AG09319 (cell line): Measurements from ENCODE around the gene TLNRD1.

Experiments used
- DNase-seq: peaks from one replicate; pipeline ENCODE4 v3.0.0-alpha.2; 2010; ENCODE audit warnings: low read depth; ENCODE audit errors: extremely low read depth
- TF ChIP-seq, protein P1 (sequence below): IDR thresholded peaks from 2 replicates; pipeline ENCODE4 v1.5.1; 2011; ENCODE audit warnings: low read depth, mild to moderate bottlenecking, inconsistent platforms, low read length, moderate library complexity

TLNRD1 gene

DNA sequence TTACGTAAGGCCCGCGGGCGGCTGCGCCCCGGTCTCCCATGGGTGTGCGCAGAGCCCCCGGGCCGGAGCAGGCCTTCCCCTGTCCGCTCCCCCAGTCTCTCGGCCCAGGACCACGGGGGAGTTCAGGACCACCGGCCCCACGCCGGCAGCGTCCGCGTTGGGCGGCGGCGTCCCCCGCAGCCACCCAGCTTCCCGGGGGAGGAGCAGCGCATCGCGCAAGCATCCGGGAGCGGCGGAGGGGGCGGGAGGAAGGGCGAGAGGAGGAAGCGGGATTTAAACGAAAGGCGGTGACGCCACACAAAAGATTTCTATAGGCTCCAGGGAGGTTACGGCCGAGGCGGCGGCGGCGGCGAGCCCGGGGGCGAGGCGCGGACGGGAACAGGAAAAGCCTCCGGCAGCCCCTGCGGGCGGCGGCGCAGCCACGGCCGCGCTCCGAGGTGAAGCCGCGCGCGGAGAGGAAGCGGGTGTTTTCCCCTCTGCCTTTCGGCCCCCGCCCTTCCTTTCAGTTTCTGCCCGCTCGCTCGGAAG is at the start of gene TLNRD1:
TLNRD1 (plus strand) TSS at position 300 of the 528 bp plus-strand sequence. CDS start 1,349 bp downstream, outside the sequence.
- peak; percentile 77 for DNase-seq
- TF ChIP-seq, protein P1, sequence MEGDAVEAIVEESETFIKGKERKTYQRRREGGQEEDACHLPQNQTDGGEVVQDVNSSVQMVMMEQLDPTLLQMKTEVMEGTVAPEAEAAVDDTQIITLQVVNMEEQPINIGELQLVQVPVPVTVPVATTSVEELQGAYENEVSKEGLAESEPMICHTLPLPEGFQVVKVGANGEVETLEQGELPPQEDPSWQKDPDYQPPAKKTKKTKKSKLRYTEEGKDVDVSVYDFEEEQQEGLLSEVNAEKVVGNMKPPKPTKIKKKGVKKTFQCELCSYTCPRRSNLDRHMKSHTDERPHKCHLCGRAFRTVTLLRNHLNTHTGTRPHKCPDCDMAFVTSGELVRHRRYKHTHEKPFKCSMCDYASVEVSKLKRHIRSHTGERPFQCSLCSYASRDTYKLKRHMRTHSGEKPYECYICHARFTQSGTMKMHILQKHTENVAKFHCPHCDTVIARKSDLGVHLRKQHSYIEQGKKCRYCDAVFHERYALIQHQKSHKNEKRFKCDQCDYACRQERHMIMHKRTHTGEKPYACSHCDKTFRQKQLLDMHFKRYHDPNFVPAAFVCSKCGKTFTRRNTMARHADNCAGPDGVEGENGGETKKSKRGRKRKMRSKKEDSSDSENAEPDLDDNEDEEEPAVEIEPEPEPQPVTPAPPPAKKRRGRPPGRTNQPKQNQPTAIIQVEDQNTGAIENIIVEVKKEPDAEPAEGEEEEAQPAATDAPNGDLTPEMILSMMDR: no peak

DNA sequence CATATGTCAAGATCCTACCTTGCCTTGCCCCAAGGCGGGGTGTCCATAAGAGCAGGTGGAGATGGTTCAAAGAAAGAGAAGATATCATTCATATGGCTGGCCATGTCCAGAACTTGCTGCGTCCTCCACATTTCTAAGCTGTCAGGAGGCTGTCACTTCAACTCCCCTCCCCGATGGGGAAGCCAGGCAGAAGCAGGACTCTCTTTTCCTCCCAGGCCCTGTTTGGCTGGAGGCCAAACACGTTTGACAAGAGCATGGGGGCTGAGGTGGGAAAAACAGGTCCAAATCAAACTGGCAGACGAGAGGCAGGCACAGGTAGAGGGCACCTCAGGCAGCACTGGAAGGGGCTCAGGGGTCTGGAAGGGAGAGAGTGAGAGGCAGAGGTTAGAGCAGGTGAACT is 48.8 kb upstream of the TLNRD1 start:
- no peak for DNase-seq
- TF ChIP-seq, protein P1: no peak

DNA sequence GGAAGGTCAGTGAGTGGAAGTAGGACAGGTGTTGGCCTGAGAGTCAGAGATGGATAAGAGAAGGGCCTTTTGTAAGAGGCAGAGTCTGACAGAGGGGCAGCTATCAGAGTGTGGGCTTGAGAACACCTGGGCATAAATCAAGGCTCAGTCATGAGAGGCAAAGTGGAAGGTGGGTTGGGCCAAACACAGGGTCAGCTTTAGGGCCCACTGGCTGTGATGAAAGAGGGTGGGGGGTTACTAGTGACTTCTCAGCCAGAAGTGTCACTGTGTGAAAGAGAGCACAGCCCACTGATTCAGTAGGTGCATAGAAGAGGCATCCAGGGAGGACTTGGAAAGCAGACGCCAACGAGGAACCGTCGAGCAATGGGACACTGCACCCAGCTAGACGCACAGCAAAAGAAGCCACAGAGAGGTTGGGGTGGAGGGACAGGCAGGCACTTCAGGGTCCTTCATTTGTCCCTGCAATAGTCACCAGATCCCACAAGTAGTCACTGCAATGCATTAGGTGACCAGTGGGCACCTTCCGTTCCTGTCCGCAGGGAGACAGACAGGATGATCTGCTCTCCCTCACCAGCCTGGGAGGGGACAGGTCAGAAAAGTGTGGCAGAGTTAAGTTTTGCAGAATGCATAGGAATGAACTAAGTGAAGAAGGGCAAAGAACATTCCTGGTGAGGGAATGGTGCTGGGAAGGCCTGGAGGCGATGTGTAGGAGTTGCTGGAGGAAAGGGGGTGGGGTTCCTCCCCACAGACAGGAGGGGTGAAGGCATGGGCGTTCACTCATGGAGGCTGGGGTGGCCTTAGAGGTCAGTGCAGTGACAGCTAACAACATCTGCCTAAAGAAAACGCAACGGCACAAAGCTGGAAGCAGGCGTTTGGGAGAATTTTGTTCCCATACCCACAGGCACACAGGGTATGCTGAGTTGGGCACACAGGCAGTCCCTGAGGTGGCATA is 47.4 kb upstream of the TLNRD1 start:
- TF ChIP-seq, protein P1: no peak
- no peak for DNase-seq

DNA sequence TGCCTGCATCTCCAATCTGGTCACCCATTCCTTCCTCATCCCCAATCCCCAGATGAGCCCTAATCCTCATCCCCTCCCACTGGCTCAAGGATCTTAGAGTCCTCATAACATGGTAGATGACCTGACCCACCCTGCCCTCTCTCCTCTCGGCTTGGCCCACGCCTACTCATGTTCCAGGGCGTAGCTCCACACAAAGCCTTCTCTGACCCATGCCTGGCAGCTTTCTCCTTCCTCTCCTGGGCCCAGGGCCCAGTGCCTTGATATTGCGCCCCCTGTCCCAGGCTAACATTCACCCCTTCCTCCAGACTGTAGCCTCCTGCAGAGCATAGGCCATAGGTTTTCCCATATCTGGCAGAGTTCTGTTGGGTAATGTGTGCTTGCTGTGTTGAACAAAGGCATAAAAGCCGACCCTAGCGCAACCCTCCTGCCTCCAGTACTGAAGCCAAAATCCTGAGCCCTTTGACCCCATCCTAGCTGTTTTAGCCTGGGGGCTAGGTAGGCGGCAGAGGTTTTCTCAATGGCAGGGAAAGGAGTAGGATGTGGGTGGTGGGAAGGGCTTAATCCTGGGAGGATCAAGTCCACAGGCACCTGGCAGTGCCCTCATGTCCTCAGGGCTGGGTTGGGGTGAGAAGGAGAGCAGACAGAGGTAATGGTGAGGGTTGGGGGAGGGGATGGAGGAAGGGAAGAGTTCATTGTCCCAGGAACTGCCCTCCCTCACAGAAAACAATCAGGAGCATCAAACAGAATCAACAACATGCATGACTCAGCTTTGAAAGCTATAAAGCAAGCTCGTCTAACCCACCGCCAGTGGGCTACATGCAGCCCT is 46.6 kb upstream of the TLNRD1 start:
- no peak for DNase-seq
- TF ChIP-seq, protein P1: no peak

DNA sequence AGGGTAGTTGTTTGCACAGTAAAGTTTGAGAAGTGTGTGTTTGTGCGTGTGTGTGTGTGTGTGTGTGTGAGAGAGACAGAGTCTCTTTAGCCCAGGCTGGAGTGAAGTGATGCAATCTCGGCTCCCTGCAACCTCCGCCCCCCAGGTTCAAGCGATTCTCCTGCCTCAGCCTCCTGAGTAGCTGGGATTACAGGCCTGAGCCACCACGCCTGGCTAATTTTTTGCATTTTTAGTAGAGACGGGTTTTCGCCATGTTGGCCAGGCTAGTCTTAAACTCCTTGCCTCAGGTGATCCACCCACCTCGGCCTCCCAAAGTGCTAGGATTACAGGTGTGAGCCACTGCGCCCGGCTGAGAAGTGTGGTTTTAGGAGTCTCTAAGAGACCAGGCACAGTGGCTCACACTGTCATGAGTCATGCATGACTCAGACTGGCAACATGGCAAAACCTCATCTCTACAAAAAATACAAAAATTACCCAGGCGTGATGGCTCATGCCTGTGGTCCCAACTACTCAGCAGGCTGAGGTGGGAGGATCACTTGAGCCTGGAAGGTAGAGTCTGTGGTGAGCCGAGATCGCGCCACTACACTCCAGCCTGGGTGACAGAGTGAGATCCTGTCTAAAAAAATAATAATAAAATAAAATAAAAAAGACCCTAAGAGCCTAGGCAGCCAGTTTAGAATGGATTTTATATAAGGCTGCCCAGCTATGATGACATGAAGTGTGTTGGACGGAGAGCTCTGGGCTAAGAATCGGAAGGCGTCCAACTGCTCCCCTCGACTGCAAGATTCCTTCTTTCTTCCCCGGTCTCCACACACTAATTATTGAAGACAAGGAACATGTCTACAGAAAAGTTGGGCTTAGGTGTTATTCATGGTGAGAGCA is 44.9 kb upstream of the TLNRD1 start:
- DNase-seq: peak; percentile 54

DNA sequence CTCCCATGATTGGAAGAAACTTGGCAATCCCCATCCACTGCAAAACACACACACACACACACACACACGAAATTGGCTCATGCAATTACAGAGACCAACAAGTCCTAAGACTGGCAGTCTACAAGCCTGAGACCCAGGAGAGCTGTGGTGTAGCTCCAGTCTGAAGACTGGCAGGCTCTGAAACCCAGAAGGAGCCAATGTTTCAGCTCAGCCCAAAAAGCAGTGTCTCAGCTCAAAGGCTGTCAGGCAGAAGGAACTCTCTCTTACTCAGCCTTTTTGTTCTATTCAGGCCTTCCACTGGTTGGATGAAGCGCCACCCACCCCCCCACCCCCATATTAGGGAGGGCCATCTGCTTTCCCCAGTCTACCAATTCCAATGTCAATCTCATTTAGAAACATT is 43.2 kb upstream of the TLNRD1 start:
- DNase-seq: no peak

More for the DNA sequence above, 43.2 kb upstream of the TLNRD1 start:
- TF ChIP-seq, protein P1: no peak
